ENCODE results near the gene ERF. TPM values are rescaled to one million over a fixed set of nuclear protein-coding genes. Genes with fewer than 3 reads are reported as not detected.

ERF gene
- total and polyA plus RNA-seq, 2 of the 8 experiments (the other 6 are each of a cell fraction or from before 2014, with no cell fraction given) = 43.7 to 62.7 TPM

DNA sequence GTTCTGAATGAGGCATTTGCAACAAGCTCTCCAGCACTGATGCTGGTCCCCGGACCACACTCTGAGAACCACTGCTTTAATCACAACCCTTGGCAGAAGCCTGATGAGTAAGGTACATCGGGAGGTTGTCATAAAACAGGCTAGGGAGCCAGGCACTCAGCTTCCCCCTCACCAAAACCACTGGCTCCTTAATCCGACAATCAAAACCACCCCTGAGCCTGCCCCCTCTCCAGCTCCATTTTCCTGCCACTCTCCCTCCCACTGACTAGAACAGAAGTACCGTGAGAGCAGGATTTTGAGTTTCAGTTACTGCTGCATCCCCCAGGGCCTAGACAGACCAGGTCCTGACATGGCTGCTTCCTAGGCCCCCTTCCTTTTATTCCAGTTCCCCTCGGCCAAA lies 19.7 kb downstream of the ERF start:
- H3K79me2 ChIP-seq (ENCODE audit: control insufficient read depth in 1 of 2, insufficient read depth in 2 of 2, low read length in 2 of 2) = peaks cover 0 to under 1% of the 10 kb centered on the region in 2 experiments; a peak in 1 of 4 replicates
- no peaks in the 10 kb centered on the region for H3K23me2 ChIP-seq (ENCODE audit: low read depth, low read length)
- H2BK5ac ChIP-seq (ENCODE audit: low read depth, low read length) = no peak overlapping the region
- no peak overlapping the region; the same call in 1 of the 2 replicates for H2BK20ac ChIP-seq (ENCODE audit: low read length)
- H3K36me3 ChIP-seq (ENCODE audit: control insufficient read depth in 2 of 4, insufficient read depth in 4 of 4, low read length in 3 of 4) = peaks cover 10 to 58% (median 38%) of the 10 kb centered on the region in 4 experiments; a peak in 7 of 8 replicates
- 85% methylated on average over 5 of the region's 5 CpGs; no CpG with 5 or more reads in 1 of the 2 experiments for WGBS, 2 experiments (ENCODE audit: extremely low coverage in 1 of 2, insufficient coverage in 1 of 2, insufficient read length in 1 of 2, insufficient replicate concordance in 2 of 2, low coverage in 1 of 2, low lambda C conversion rate in 2 of 2, missing lambda C conversion rate in 1 of 2)
- CTCF ChIA-PET (ENCODE audit: partially characterized antibody) = interaction anchor here (0.6 to 2.5 kb wide), 10 partner anchors 11 to 126 kb away, joined by 3 to 6 read pairs (median 4); partner anchors contain the start of genes POU2F2 and ZNF526
- H3K27ac ChIP-seq (ENCODE audit: low read depth, low read length) = no peak overlapping the region
- H4K20me1 ChIP-seq (replicated peaks in 1 of 2; ENCODE audit: control insufficient read depth in 1 of 2, insufficient read depth in 2 of 2, low read length in 2 of 2) = peaks cover 14 to 25% of the 10 kb centered on the region in 2 experiments
- no peak for TF ChIP-seq CREB1 (IDR thresholded peaks at IDR 0.05)
- TF ChIP-seq GTF2F1 (IDR thresholded peaks at IDR 0.05; ENCODE audit: borderline replicate concordance, low read depth, low read length) = no peak
- TF ChIP-seq YY1 (IDR thresholded peaks at IDR 0.05; ENCODE audit: low read depth, low read length) = no peak
- no peak for TF ChIP-seq BRCA1 (IDR thresholded peaks at IDR 0.05; ENCODE audit: low read depth, low read length)
- no peak for TF ChIP-seq CEBPB (IDR thresholded peaks at IDR 0.05; ENCODE audit: low read depth, low read length)
- TF ChIP-seq NANOG (IDR thresholded peaks at IDR 0.05; ENCODE audit: insufficient read depth, low read depth, low read length, poor library complexity, severe bottlenecking) = no peak
- TF ChIP-seq JUN (IDR thresholded peaks at IDR 0.05; ENCODE audit: low read depth, low read length) = no peak
- TF ChIP-seq CBX8 (IDR thresholded peaks at IDR 0.05; ENCODE audit: borderline replicate concordance, low read depth, low read length) = no peak
- TF ChIP-seq KDM5A (IDR thresholded peaks at IDR 0.05; ENCODE audit: low read length) = no peak
- TF ChIP-seq EP300 (IDR thresholded peaks at IDR 0.05; ENCODE audit: borderline replicate concordance in 1 of 2, low read depth in 2 of 2, low read length in 2 of 2) = no peak
- TF ChIP-seq EZH2 (IDR thresholded peaks at IDR 0.05; ENCODE audit: low read depth, low read length, severe bottlenecking) = no peak
- TF ChIP-seq BACH1 (IDR thresholded peaks at IDR 0.05; ENCODE audit: low read length) = no peak
- FAIRE-seq = no peak
- no peaks in the 10 kb centered on the region for H3K4me1 ChIP-seq (replicated peaks in 1 of 4; ENCODE audit: control insufficient read depth in 3 of 4, insufficient read depth in 4 of 4, low read length in 3 of 4)
- no peak overlapping the region for H3K4me2 ChIP-seq (ENCODE audit: insufficient read depth in 1 of 2, low read depth in 2 of 2, low read length in 2 of 2)
- no peak overlapping the region for H3K18ac ChIP-seq (ENCODE audit: extremely low read depth, low read length)
- H2BK12ac ChIP-seq (ENCODE audit: low read depth, low read length) = no peak overlapping the region
- no peak overlapping the region for H2AFZ ChIP-seq (ENCODE audit: low read length)
- no peak overlapping the region for H3K14ac ChIP-seq (ENCODE audit: insufficient read length)
- no peaks in the 10 kb centered on the region for H3K9me3 ChIP-seq (ENCODE audit: insufficient read depth in 2 of 2, low read depth in 1 of 2, low read length in 1 of 2)
- no peak for DNase-seq (ENCODE audit: low read depth in 1 of 2, low spot score in 2 of 2)
- peaks cover 3% of the 10 kb centered on the region; the same call in 1 of the 2 replicates for H3K79me1 ChIP-seq (ENCODE audit: low read depth, low read length)
- H3K4ac ChIP-seq (replicated peaks; ENCODE audit: insufficient read length, low read depth, low read length) = no peak overlapping the region
- H2AK5ac ChIP-seq (ENCODE audit: low read depth, low read length) = no peak overlapping the region
- H3K9ac ChIP-seq (replicated peaks in 1 of 4; ENCODE audit: extremely low read depth in 1 of 4, low read depth in 3 of 4, low read length in 3 of 4) = no peak overlapping the region
- no peaks in the 10 kb centered on the region; a peak in 1 of 7 replicates for H3K27me3 ChIP-seq (replicated peaks in 1 of 4; ENCODE audit: control insufficient read depth in 3 of 4, extremely low read depth in 1 of 4, insufficient read depth in 3 of 4, low read length in 3 of 4)
- no peak overlapping the region for H2BK15ac ChIP-seq (ENCODE audit: low read length)
- no peak overlapping the region for H4K91ac ChIP-seq (replicated peaks; ENCODE audit: insufficient read length, low read length)
- no peak overlapping the region for H4K8ac ChIP-seq (ENCODE audit: extremely low read depth, insufficient read depth, low read length)
- no peak overlapping the region for H3K4me3 ChIP-seq (ENCODE audit: extremely low read depth in 1 of 4, insufficient read depth in 2 of 4, low read depth in 3 of 4, low read length in 4 of 4)
- POLR2A ChIA-PET (ENCODE audit: partially characterized antibody) = interaction anchor here (1.2 to 4.5 kb wide), 4 partner anchors 8 to 14 kb away, joined by 3 to 21 read pairs (median 10); partner anchors contain the start of gene ZNF526
- no peak overlapping the region for H3K23ac ChIP-seq (ENCODE audit: insufficient read length)
- H3K56ac ChIP-seq (replicated peaks; ENCODE audit: insufficient read length, low read depth, low read length) = no peak overlapping the region
- H4K5ac ChIP-seq (ENCODE audit: insufficient read length, low read depth, low read length) = no peak overlapping the region
- H2BK120ac ChIP-seq (replicated peaks; ENCODE audit: low read depth, low read length) = no peak overlapping the region
